GM21528 (cell line): Measurements from ENCODE around the gene DLGAP1.
"Not testable (repeated sequence)": the region's sequence is repeated elsewhere in the genome, so short reads cannot be mapped to it uniquely, and the experiment has no call there.

ENCODE experiments used
- ATAC-seq: cut with Tn5 transposase; IDR thresholded peaks from one replicate; pipeline ENCODE4 v1.9.1; 2021; ENCODE audit warnings: mild to moderate bottlenecking, moderate library complexity; ENCODE audit not compliant: unreplicated experiment, low FRiP score

Gene DLGAP1

GRCh38 chr18:3620146-3621119 is 834.7 kb downstream of the DLGAP1 start:
- ATAC-seq, result no peak

DNA sequence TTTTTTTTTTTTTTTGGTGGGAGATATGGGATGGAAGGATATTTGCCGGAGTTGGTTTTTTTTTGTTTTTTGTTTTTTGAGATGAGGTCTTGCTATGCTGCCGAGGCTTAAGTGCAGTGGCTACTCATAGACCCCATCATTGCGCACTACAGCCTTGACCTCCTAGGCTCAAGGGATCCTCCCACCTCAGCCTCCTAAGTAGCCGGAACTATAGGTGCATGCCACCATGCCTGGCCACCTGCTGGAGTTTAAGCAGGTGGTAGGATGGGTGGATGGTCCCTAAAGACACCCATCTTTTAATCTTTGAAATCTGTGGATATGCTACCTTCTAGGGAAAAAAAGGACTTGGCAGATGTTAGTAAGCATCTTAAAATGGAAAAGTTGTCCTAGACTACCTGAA is 835.4 kb downstream of the DLGAP1 start:
- ATAC-seq, result no peak

- ATAC-seq, result no peak
Observed at GRCh38 chr18:3619222-3619621, 835.9 kb downstream of the DLGAP1 start.

- ATAC-seq, result no peak
Observed at GRCh38 chr18:3616744-3617143, 838.4 kb downstream of the DLGAP1 start.

DNA sequence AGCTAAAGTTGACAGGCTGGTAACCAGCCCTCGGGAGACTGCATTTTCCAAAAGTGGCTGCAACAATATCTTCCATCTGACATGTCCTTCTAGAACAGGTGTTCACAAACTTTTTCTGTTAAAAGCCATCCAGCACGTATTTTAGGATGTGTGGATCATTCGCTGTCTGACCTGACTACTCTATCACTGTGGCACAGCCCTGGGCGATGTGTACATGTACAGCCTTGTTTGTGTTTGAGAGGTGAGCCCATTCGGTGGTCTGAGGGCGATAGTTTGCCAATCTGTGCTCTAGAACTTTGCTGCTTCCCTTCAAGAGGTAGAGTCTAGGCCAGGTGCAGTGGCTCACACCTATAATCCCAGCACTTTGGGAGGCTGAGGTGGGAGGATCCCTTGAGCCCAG is 839.0 kb downstream of the DLGAP1 start:
- no peak for ATAC-seq

DNA sequence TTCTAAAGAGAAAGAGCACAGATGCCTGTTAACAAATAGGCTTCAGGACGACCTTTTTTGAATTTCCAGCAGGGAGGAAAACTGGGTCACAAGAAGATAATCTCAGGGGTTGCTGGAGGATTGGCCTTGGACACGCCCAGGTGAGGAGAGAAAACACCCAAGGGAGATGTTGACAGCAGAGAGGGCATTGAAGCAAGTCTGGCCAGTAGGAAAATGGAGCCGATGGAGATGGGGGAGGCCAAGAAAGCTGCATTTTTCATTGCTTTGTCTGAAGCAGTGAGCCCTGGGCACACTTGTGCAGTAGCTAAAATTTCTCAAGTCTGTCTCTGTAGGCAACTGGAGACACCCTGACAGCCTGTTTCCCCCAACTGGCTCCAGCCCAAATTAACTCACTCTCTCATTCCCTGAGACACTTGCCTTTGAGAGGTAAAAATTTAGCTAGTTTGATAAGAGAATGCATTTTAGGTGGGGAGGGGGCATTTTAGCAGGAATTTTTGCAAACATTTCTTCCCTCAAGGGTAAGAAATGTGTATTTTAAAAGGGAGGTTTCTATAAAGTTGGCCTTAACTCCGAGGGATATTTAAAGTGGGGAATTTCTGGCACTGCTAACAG is 839.6 kb downstream of the DLGAP1 start:
- ATAC-seq, result no peak

DNA sequence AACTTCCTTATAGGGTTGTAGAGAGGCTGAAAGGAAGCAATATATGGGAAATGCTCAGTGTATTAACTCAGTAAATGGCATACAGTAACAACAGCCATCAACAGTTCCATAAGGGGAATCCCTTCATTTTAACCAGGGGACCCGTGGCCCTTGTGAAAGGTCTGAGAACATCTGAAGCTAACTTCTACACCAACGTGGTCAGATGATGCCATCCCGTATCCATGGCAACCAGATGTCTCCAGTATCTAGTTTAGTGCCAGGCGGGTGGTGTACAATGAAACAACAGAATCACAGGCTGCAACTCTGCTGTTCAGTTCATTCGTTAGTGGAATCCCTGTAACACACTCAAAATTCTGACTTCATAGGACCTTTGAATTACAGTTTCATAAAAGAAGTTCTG is 842.8 kb downstream of the DLGAP1 start:
- ATAC-seq, result no peak

- no peak for ATAC-seq
Observed at GRCh38 chr18:3611313-3612090, 843.6 kb downstream of the DLGAP1 start.

DNA sequence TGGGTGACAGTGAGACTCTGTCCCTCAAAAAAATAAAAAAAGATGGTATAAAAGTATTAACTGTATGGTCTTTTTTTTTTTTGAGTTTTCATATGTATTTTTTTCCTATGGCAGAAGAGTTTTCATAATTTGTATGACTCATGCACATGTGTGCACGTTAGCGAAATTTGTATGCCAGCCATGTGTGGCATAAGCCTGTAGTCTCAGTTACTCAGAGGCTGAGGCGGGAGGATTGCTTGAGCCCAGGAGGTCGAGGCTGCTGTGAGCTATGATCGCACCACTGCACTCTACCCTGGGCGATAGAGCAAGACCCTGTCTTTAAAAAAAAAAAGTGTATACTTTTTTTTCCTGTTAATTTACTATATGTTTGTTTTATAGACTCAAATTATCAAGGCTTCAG is 844.3 kb downstream of the DLGAP1 start:
- no peak for ATAC-seq

GRCh38 chr18:3610188-3610708 is 844.9 kb downstream of the DLGAP1 start:
- no peak for ATAC-seq

- ATAC-seq, result no peak
Observed at GRCh38 chr18:3608488-3608887, 846.6 kb downstream of the DLGAP1 start.

GRCh38 chr18:3608099-3608453 is 847.0 kb downstream of the DLGAP1 start:
- ATAC-seq, result not testable (repeated sequence)

DNA sequence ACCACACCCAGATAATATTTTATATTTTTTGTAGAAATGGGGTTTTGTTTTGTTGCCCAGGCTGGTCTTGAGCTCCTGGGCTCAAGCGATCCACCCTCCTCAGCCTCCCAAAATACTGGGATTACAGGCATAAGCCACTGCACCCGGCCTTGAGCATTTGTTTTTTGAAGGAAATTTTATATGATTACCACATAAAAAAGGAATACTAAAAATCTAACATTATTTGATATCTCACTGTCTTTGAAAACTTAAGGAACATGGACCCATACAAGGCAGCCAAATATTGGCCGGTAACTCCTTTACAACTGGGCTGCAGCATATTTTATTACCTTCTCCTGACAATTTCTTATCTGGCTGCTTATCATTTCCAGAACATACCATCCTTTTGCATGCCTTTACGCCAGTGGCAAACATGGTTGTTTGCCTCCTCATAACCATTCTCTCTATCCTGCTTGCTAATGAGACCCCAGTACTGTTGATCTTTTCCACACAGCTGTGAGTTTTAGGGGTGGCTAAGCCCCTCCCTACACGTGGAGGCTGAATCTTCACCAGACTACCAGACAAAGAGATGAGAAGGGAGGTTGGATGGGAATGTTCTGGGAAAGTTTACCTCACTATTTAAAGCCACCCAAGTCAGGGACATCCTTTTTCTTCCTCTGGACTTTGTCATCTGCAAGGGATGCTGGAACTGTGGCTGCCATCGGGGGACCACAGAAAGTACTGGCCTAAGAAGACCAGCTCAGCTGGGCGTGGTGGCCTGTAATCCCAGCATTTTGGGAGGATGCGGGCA is 847.6 kb downstream of the DLGAP1 start:
- no peak for ATAC-seq

DNA sequence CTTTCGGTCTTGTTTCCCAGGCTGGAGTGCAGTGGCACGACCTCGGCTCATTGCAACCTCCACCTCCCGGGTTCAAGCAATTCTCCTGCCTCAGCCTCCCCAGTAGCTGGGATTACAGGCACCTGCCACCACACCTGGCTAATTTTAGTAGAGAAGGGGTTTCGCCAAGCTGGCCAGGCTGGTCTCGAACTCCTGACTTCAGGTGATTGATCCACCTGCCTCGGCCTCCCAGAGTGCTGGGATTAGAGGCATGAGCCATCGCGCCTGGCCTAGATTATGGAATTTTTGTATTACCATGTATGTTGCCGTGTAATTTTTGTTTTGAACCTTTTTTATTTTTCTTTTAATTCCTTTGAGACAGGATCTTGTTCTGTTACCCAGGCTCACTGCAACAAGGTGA is 848.2 kb downstream of the DLGAP1 start:
- not testable (repeated sequence) for ATAC-seq

DNA sequence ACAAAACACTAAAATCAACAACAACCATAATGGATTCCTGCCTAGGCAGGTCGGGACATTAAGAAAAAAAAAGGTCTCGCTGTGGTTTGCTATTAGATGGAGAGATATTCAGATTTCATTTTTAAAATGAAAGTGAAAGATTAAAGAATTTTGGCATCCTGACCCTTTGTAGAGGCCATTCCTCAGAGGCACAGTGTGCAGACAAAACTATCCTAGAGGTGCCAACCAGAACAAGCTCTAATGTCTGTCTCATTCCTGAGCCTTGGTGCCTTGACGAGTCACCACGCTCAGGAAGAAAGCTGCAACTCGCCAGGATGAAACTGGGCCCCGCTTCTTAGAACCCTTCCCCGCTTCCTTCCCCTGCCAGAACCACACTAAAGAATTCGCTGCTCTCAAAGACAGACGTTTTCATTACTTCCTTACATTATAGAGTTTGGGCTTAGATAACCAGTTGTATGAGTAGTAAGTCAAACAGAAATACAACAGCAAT is 849.1 kb downstream of the DLGAP1 start:
- ATAC-seq, result no peak

DNA sequence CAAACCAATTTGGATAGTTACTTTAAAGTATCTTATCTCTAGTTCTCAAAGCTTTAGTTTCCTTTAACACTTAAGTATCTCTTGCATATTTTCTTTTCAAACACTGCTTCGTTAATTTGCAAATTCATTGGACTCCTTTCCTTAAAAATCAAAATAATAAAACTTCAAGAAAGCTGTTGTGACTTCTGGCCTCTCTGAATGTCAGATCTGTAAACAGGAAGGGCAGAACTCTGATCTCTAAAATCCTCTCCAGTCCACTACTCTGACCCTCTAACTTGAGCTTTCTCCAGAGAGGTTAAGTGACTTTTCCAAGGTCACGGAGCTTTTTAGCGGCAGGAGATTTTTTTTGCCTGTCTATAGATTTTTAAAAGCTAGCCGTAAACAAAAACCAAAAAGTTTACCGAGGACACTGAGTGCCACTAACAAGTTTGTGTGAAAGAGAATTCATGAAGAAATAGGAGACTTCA is 849.6 kb downstream of the DLGAP1 start:
- no peak for ATAC-seq

DNA sequence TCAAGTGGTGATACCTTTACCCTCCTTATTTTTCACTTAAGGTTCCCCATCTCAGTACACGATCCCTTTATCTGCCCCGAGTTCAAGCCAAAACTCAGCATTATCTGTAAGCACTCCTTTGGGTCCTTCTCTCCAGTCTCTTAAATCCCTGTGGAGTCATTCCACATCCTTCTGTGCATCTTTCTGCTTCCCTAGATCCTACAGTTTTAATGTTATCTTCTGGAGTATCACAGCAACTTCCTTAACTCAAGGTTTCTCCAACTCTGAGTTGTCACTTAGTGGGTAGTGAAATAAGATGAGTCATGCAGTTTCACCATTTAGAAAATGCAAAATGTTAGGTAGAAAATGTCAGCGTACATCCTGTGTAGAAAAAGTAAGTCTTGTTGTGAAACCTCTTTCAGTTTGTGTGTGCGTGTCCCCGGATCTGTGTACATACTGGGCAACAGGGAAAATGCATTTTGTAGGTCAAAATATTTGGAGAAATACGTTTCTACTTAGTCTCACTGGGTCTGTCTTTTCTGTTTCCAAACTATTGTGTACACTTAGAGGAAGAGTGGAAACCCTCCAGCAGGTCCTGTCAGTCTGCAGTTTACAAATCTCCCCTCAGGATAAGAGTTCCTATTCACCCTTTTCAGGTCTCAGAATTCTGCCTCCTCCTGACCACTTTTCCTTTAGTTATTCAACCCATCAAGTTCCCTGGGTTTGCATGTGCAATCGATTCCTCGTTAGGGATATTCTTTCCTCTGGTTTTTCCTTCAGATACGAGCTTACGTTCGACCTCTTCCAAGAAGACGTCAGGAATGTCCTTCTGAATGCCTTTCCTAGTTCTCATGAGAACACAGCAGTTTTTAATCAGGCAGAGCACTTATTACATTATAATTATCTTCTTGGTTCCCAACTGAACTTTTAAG is 850.4 kb downstream of the DLGAP1 start:
- ATAC-seq, result peak; percentile 80

DNA sequence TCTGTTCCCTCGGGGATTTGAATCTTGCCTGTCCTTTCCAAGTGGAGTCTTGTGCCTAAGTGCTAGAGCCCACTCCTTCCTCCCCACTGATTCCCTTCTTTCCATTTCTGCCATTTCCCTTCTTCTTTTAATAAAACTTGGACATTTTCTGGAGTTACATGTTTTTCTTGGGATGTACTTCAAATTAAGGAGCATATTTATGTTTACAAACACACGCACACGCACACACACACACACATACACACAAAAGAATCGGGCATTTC is 850.9 kb downstream of the DLGAP1 start:
- ATAC-seq, result no peak
